Activated CD4-positive, alpha-beta T cell treated with anti-CD3 and anti-CD28 coated beads for 36 hours (primary cell): ENCODE data around the gene ACADSB. TPM values are rescaled to one million over a fixed set of nuclear protein-coding genes. Genes with fewer than 3 reads are reported as not detected.

ENCODE experiments used
- ATAC-seq: fragments of 200-7000 bp; cut with Tn5 transposase; one replicate; pipeline ENCODE4 v1.10.0; 2021; ENCODE audit warnings: mild to moderate bottlenecking, moderate library complexity
- CTCF ChIA-PET: fragments of 350-600 bp; sonication (Branson Sonifier 250); formaldehyde crosslinking; loops from one replicate; lab custom pipeline; 2021; ENCODE audit warnings: antibody characterized with exemption; lab: Charles Lee
- POLR2A ChIA-PET: fragments of 350-600 bp; sonication (Branson Sonifier 250); formaldehyde crosslinking; loops from one replicate; lab custom pipeline; 2021; ENCODE audit warnings: antibody characterized with exemption, inconsistent platforms; lab: Charles Lee
- DNase-seq: peaks from one replicate; pipeline ENCODE4 v3.0.0-alpha.2; 2020
- H3K27ac Mint-ChIP-seq: one replicate; pipeline ENCODE4 v1.8.0; 2021; ENCODE audit warnings: mixed read lengths
- H3K27me3 Mint-ChIP-seq: one replicate; pipeline ENCODE4 v1.8.0; 2021; ENCODE audit warnings: mixed read lengths
- H3K36me3 Mint-ChIP-seq: one replicate; pipeline ENCODE4 v1.8.0; 2021; ENCODE audit warnings: low read depth, mixed read lengths
- H3K4me1 Mint-ChIP-seq: one replicate; pipeline ENCODE4 v1.8.0; 2021; ENCODE audit warnings: mixed read lengths
- H3K4me3 Mint-ChIP-seq: one replicate; pipeline ENCODE4 v1.8.0; 2021; ENCODE audit warnings: mild to moderate bottlenecking, moderate library complexity, mixed read lengths
- H3K9me3 Mint-ChIP-seq: one replicate; pipeline ENCODE4 v1.8.0; 2021; ENCODE audit warnings: low read depth, mixed read lengths
- intact Hi-C, 2 experiments: fragments of 100-400 bp; cut with DNase I in 1 of 2; cut with micrococcal nuclease in 1 of 2; formaldehyde crosslinking; loops; one replicate each; pipeline versions ENCODE4 v1.14.2 to v1.15.1; 2022 to 2024; cut with DNase I, micrococcal nuclease
- total RNA-seq, 2 experiments: library from RNA; stranded (reverse); gene quantifications; one replicate each; pipeline ENCODE4 v1.2.3, GENCODE V29; 2021

Gene ACADSB
- total RNA-seq, 2 experiments from 2014 or later = 24.0 to 25.5 TPM

GRCh38 chr10:123001370-123001769 is 7.4 kb upstream of the ACADSB start:
- H3K27ac Mint-ChIP-seq = peak overlapping the region; percentile 37
- H3K9me3 Mint-ChIP-seq = no peaks in the 10 kb centered on the region
- DNase-seq = no peak
- ChIA-PET POLR2A (no interaction called here), CTCF (no interaction called here)
- intact Hi-C loops = loop anchor here in 1 of 2 experiments (10.0 kb wide), 1 partner anchor 1413 kb away; the partner anchor contains the start of gene OAT
- peaks cover 9% of the 10 kb centered on the region for H3K36me3 Mint-ChIP-seq
- no peaks in the 10 kb centered on the region for H3K27me3 Mint-ChIP-seq
- no peak overlapping the region for H3K4me3 Mint-ChIP-seq
- peaks cover 47% of the 10 kb centered on the region for H3K4me1 Mint-ChIP-seq
- ATAC-seq = no peak

- no peaks in the 10 kb centered on the region for H3K27me3 Mint-ChIP-seq
- ChIA-PET CTCF (no interaction called here), POLR2A (no interaction called here)
- DNase-seq (no peak), ATAC-seq (no peak)
- H3K9me3 Mint-ChIP-seq = no peaks in the 10 kb centered on the region
- H3K4me1 Mint-ChIP-seq = peaks cover 52% of the 10 kb centered on the region
- peaks cover 5% of the 10 kb centered on the region for H3K36me3 Mint-ChIP-seq
- no peak overlapping the region for H3K4me3 Mint-ChIP-seq
- H3K27ac Mint-ChIP-seq = no peak overlapping the region
- intact Hi-C loops = loop anchor here in 1 of 2 experiments (10.0 kb wide), 1 partner anchor 1411 kb away; the partner anchor contains the start of gene OAT
These were observed 4.5 kb upstream of the ACADSB start for GRCh38 chr10:123004298-123004697.

- ChIA-PET CTCF (interaction anchor here (0.8 to 2.9 kb wide), 4 partner anchors 9 to 27 kb away, joined by 3 to 19 read pairs (median 4); partner anchors contain the start of gene PSTK), POLR2A (interaction anchor here (0.8 to 1.5 kb wide), 3 partner anchors 9 to 52 kb away, joined by 4 to 5 read pairs (median 5); partner anchors contain the start of gene PSTK)
- intact Hi-C loops = loop anchor here (1.0 to 10.0 kb wide), 10 partner anchors 27 to 1454 kb away; partner anchors contain the start of genes BUB3 (in 2 of the 2), C10orf88 (in 2 of the 2), FAM24B (in 2 of the 2) and PLEKHA1 (in 2 of the 2)
- Mint-ChIP-seq H3K27me3 (no peaks in the 10 kb centered on the region), H3K36me3 (peaks cover 8% of the 10 kb centered on the region), H3K9me3 (no peaks in the 10 kb centered on the region), H3K27ac (peak overlapping the region; percentile 99), H3K4me3 (peak overlapping the region; percentile 95), H3K4me1 (peaks cover 43% of the 10 kb centered on the region)
- peak; percentile 63 for DNase-seq
- ATAC-seq = peak; percentile 57
These were observed 1.1 kb upstream of the ACADSB start for GRCh38 chr10:123007558-123008354.

- no peak for ATAC-seq
- H3K9me3 Mint-ChIP-seq = no peaks in the 10 kb centered on the region
- no peaks in the 10 kb centered on the region for H3K27me3 Mint-ChIP-seq
- H3K36me3 Mint-ChIP-seq = peaks cover 13% of the 10 kb centered on the region
- peak; percentile 38 for DNase-seq
- ChIA-PET POLR2A (interaction anchor here (1.5 kb wide), 1 partner anchor 29 kb away, joined by 5 read pairs; the partner anchor contains the start of gene PSTK), CTCF (interaction anchor here (1.3 to 2.9 kb wide), 2 partner anchors 28 to 31 kb away, joined by 3 to 19 read pairs; partner anchors contain the start of gene PSTK)
- peaks cover 41% of the 10 kb centered on the region for H3K4me1 Mint-ChIP-seq
- H3K4me3 Mint-ChIP-seq = peak overlapping the region; percentile 95
- intact Hi-C loops = loop anchor here (5.0 to 10.0 kb wide), 3 partner anchors 132 to 1406 kb away; partner anchors contain the start of genes FAM24B (in 1 of the 2), OAT (in 1 of the 2) and PLEKHA1 (in 1 of the 2)
- H3K27ac Mint-ChIP-seq = peak overlapping the region; percentile 99
These were observed 457 bp downstream of the ACADSB start for GRCh38 chr10:123009105-123009820.

- CTCF ChIA-PET = interaction anchor here (0.5 to 0.6 kb wide), 2 partner anchors 35 to 109 kb away, joined by 3 read pairs; no protein-coding TSS in a partner anchor
- H3K36me3 Mint-ChIP-seq = peaks cover 13% of the 10 kb centered on the region
- intact Hi-C loops = no loop called here
- DNase-seq (no peak), ATAC-seq (no peak)
- H3K27ac Mint-ChIP-seq = no peak overlapping the region
- POLR2A ChIA-PET = no interaction called here
- H3K4me3 Mint-ChIP-seq = no peak overlapping the region
- no peaks in the 10 kb centered on the region for H3K27me3 Mint-ChIP-seq
- peaks cover 22% of the 10 kb centered on the region for H3K4me1 Mint-ChIP-seq
- H3K9me3 Mint-ChIP-seq = no peaks in the 10 kb centered on the region
These were observed 3.2 kb downstream of the ACADSB start for GRCh38 chr10:123011987-123012386.

GRCh38 chr10:123013456-123014419 is 4.9 kb downstream of the ACADSB start:
- DNase-seq (no peak), ATAC-seq (peak; percentile 30)
- intact Hi-C loops = no loop called here
- H3K36me3 Mint-ChIP-seq = peaks cover 14% of the 10 kb centered on the region
- H3K4me1 Mint-ChIP-seq = peaks cover 15% of the 10 kb centered on the region
- no peaks in the 10 kb centered on the region for H3K27me3 Mint-ChIP-seq
- CTCF ChIA-PET = interaction anchor here (0.8 kb wide), 1 partner anchor 7 kb away, joined by 3 read pairs; no protein-coding TSS in a partner anchor
- H3K27ac Mint-ChIP-seq = no peak overlapping the region
- H3K9me3 Mint-ChIP-seq = no peaks in the 10 kb centered on the region
- H3K4me3 Mint-ChIP-seq = no peak overlapping the region
- POLR2A ChIA-PET = interaction anchor here (0.6 kb wide), 1 partner anchor 16 kb away, joined by 3 read pairs; no protein-coding TSS in a partner anchor

- intact Hi-C loops = no loop called here
- no peak overlapping the region for H3K27ac Mint-ChIP-seq
- POLR2A ChIA-PET = no interaction called here
These were observed 6.0 kb downstream of the ACADSB start for GRCh38 chr10:123014772-123015171.

GRCh38 chr10:123016228-123016627 is 7.4 kb downstream of the ACADSB start:
- Mint-ChIP-seq H3K27ac (no peak overlapping the region), H3K36me3 (peaks cover 14% of the 10 kb centered on the region), H3K4me3 (no peak overlapping the region), H3K4me1 (peaks cover 2% of the 10 kb centered on the region), H3K9me3 (no peaks in the 10 kb centered on the region), H3K27me3 (no peaks in the 10 kb centered on the region)
- ChIA-PET CTCF (no interaction called here), POLR2A (no interaction called here)
- intact Hi-C loops = no loop called here
- DNase-seq (no peak), ATAC-seq (no peak)

More at GRCh38 chr10:123014772-123015171, 6.0 kb downstream of the ACADSB start:
- H3K27me3 Mint-ChIP-seq = no peaks in the 10 kb centered on the region
- ATAC-seq (no peak), DNase-seq (no peak)
- H3K9me3 Mint-ChIP-seq = no peaks in the 10 kb centered on the region
- CTCF ChIA-PET = no interaction called here
- H3K4me1 Mint-ChIP-seq = peaks cover 12% of the 10 kb centered on the region
- peaks cover 14% of the 10 kb centered on the region for H3K36me3 Mint-ChIP-seq
- no peak overlapping the region for H3K4me3 Mint-ChIP-seq

GRCh38 chr10:123017421-123018165 is 8.8 kb downstream of the ACADSB start:
- Mint-ChIP-seq H3K27me3 (no peaks in the 10 kb centered on the region), H3K36me3 (peaks cover 9% of the 10 kb centered on the region), H3K27ac (no peak overlapping the region), H3K9me3 (no peaks in the 10 kb centered on the region), H3K4me3 (no peak overlapping the region), H3K4me1 (peaks cover 2% of the 10 kb centered on the region)
- POLR2A ChIA-PET = no interaction called here
- ATAC-seq = no peak
- no peak for DNase-seq
- CTCF ChIA-PET = no interaction called here
- intact Hi-C loops = no loop called here

GRCh38 chr10:123018531-123018930 is 9.7 kb downstream of the ACADSB start:
- H3K4me3 Mint-ChIP-seq = no peak overlapping the region
- no peaks in the 10 kb centered on the region for H3K27me3 Mint-ChIP-seq
- no peak for DNase-seq
- H3K36me3 Mint-ChIP-seq = peaks cover 5% of the 10 kb centered on the region
- intact Hi-C loops = no loop called here
- no peak for ATAC-seq
- ChIA-PET POLR2A (no interaction called here), CTCF (no interaction called here)
- H3K9me3 Mint-ChIP-seq = no peaks in the 10 kb centered on the region
- no peak overlapping the region for H3K27ac Mint-ChIP-seq
- H3K4me1 Mint-ChIP-seq = peaks cover 2% of the 10 kb centered on the region
